PFSK-1 (cell line): ENCODE data around the gene IGSF5.

Source experiments
- POLR2AphosphoS5 ChIP-seq: IDR thresholded peaks from 2 replicates; pipeline ENCODE4 v1.6.1; 2012; ENCODE audit warnings: low read depth, mild to moderate bottlenecking, control low read depth, low read length, moderate library complexity
- SIN3A ChIP-seq: IDR thresholded peaks from 2 replicates; pipeline ENCODE4 v1.6.1; 2012; ENCODE audit warnings: mild to moderate bottlenecking, low read length, moderate library complexity, borderline replicate concordance; ENCODE audit not compliant: insufficient read depth
- TAF1 ChIP-seq: IDR thresholded peaks from 2 replicates; pipeline ENCODE4 v1.6.1; 2012; ENCODE audit warnings: low read length, control low read depth, borderline replicate concordance; ENCODE audit not compliant: insufficient read depth
- TF ChIP-seq, protein P1 (sequence below), 2 experiments: IDR thresholded peaks; 2 replicates each; pipeline versions ENCODE4 v1.6.1 to v1.8.0; 2011 to 2012; ENCODE audit warnings: low read depth in 2 of 2, low read length in 2 of 2, control low read depth in 1 of 2, inconsistent platforms in 1 of 2, mild to moderate bottlenecking in 1 of 2, moderate library complexity in 1 of 2; ENCODE audit not compliant: insufficient read depth in 1 of 2

DNA sequence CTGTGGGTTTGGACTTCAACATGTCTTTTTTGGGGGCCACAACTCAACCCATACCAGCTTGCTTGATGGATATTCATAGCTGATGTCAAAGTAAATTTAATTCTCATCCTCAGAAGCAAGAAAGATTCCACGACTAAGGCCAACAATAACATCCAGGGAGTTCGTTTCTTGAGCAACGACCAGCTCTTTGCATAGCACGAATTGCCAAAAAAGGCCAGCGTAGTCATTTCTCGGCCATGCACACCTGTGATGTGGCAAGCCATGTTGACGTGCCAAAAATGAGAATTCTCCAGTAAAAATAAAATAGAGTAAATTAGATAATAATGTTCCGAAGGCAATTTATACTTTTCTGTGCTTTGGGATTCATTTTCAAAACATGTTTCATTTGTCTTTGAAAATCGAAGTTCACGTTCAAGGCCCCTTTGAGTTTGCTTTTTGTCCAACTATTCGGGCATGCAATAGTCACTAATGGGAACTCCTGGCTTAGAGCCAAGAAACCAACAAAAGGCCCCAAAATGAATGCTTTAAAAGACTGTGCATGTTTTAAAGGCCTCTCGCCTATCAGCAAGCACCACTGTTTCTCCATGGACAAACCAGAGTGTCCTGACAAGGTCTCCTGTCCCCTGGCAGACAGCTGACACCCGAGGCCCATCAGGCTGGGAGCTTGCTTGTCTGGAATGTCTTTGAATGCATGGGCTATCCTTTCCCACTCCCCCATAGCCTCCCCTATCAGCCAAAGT lies 14.4 kb upstream of the IGSF5 start:
- TF ChIP-seq, protein P1, sequence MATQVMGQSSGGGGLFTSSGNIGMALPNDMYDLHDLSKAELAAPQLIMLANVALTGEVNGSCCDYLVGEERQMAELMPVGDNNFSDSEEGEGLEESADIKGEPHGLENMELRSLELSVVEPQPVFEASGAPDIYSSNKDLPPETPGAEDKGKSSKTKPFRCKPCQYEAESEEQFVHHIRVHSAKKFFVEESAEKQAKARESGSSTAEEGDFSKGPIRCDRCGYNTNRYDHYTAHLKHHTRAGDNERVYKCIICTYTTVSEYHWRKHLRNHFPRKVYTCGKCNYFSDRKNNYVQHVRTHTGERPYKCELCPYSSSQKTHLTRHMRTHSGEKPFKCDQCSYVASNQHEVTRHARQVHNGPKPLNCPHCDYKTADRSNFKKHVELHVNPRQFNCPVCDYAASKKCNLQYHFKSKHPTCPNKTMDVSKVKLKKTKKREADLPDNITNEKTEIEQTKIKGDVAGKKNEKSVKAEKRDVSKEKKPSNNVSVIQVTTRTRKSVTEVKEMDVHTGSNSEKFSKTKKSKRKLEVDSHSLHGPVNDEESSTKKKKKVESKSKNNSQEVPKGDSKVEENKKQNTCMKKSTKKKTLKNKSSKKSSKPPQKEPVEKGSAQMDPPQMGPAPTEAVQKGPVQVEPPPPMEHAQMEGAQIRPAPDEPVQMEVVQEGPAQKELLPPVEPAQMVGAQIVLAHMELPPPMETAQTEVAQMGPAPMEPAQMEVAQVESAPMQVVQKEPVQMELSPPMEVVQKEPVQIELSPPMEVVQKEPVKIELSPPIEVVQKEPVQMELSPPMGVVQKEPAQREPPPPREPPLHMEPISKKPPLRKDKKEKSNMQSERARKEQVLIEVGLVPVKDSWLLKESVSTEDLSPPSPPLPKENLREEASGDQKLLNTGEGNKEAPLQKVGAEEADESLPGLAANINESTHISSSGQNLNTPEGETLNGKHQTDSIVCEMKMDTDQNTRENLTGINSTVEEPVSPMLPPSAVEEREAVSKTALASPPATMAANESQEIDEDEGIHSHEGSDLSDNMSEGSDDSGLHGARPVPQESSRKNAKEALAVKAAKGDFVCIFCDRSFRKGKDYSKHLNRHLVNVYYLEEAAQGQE (IDR thresholded peaks at IDR 0.05; ENCODE audit: insufficient read depth in 1 of 2, low read depth in 2 of 2, low read length in 2 of 2): no peak
- TF ChIP-seq SIN3A (no peak), POLR2AphosphoS5 (no peak), TAF1 (no peak)
